GM18502 (cell line): ENCODE measurements around the gene IQSEC2.

Experiments used
- ATAC-seq: cut with Tn5 transposase; IDR thresholded peaks from one replicate; pipeline ENCODE4 v1.9.1; 2021; ENCODE audit warnings: mild to moderate bottlenecking; ENCODE audit not compliant: unreplicated experiment, poor library complexity

Gene IQSEC2

GRCh38 chrX:53223068-53223693, 58.2 kb downstream of the IQSEC2 start:
- no peak for ATAC-seq
